ENCODE data around the gene FAM83D. TPM values are rescaled to one million over a fixed set of nuclear protein-coding genes. Genes with fewer than 3 reads are reported as not detected.

FAM83D gene
- total RNA-seq, 1 experiment from 2014 or later, result 18.4 TPM

- ChIA-PET POLR2A (interaction anchor here (0.7 to 2.4 kb wide), 3 partner anchors 8 to 90 kb away, joined by 4 to 15 read pairs (median 5); partner anchors contain the start of gene DHX35), CTCF (interaction anchor here (0.6 to 2.4 kb wide), 15 partner anchors 10 to 527 kb away, joined by 3 to 16 read pairs (median 4); partner anchors contain the start of gene DHX35)
- Mint-ChIP-seq H3K27me3 (ENCODE audit: insufficient read depth, unreplicated experiment) (no peaks in the 10 kb centered on the region), H3K9me3 (ENCODE audit: unreplicated experiment) (no peaks in the 10 kb centered on the region), H3K36me3 (ENCODE audit: insufficient read depth, unreplicated experiment) (peaks cover 11% of the 10 kb centered on the region), H3K4me1 (ENCODE audit: insufficient read depth, unreplicated experiment) (peaks cover 29% of the 10 kb centered on the region), H3K27ac (ENCODE audit: low read depth, unreplicated experiment) (peak overlapping the region; percentile 74), H3K4me3 (ENCODE audit: unreplicated experiment) (no peak overlapping the region)
- TF ChIP-seq, protein P1, sequence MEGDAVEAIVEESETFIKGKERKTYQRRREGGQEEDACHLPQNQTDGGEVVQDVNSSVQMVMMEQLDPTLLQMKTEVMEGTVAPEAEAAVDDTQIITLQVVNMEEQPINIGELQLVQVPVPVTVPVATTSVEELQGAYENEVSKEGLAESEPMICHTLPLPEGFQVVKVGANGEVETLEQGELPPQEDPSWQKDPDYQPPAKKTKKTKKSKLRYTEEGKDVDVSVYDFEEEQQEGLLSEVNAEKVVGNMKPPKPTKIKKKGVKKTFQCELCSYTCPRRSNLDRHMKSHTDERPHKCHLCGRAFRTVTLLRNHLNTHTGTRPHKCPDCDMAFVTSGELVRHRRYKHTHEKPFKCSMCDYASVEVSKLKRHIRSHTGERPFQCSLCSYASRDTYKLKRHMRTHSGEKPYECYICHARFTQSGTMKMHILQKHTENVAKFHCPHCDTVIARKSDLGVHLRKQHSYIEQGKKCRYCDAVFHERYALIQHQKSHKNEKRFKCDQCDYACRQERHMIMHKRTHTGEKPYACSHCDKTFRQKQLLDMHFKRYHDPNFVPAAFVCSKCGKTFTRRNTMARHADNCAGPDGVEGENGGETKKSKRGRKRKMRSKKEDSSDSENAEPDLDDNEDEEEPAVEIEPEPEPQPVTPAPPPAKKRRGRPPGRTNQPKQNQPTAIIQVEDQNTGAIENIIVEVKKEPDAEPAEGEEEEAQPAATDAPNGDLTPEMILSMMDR (IDR thresholded peaks at IDR 0.05; ENCODE audit: unreplicated experiment), result no peak
- intact Hi-C loops (cut with micrococcal nuclease), result no loop called here
- no TSS peak for BruUV-seq (replicated peaks)
- DNase-seq (ENCODE audit: unreplicated experiment), result peak; percentile 22
Measured at GRCh38 chr20:38935967-38936407, 9.8 kb downstream of the FAM83D start.

GRCh38 chr20:38937000-38937399 lies 10.8 kb downstream of the FAM83D start:
- intact Hi-C loops (cut with micrococcal nuclease), result no loop called here
- Mint-ChIP-seq H3K27ac (ENCODE audit: low read depth, unreplicated experiment) (no peak overlapping the region), H3K4me1 (ENCODE audit: insufficient read depth, unreplicated experiment) (peaks cover 29% of the 10 kb centered on the region)

DNA sequence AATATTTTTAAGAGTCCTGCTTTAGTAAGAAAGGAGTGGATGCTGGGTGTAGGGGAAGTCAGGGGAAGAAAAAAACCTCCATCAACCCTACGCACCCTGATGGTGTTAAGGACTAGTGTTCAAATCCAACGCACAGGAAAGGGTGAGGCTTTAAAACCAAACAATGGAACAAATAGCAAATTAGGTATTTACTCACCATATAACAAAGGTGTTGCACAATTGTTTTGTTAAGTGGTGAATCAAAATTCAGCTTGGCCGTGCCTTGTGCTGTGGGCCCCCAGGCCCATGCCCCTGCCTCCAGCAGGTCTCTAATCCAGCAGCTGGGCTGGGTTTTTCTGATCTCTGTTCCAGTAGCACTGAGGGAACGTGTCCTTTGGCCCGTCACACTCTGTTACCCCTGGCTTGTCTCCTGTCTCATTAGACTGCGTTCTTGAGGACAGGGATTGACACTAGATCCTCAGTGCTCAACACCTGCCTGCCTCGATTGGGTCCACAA lies 11.8 kb downstream of the FAM83D start:
- CTCF ChIA-PET, result interaction anchor here (0.8 to 2.4 kb wide), 3 partner anchors 10 to 289 kb away, joined by 3 to 16 read pairs (median 7); partner anchors contain the start of gene DHX35
- H3K27ac Mint-ChIP-seq (ENCODE audit: low read depth, unreplicated experiment), result no peak overlapping the region
- intact Hi-C loops (cut with micrococcal nuclease), result no loop called here
- POLR2A ChIA-PET, result interaction anchor here (1.3 kb wide), 1 partner anchor 9 kb away, joined by 3 read pairs; no protein-coding TSS in a partner anchor
- TF ChIP-seq, protein P1 (IDR thresholded peaks at IDR 0.05; ENCODE audit: unreplicated experiment), result no peak
- peaks cover 22% of the 10 kb centered on the region for H3K4me1 Mint-ChIP-seq (ENCODE audit: insufficient read depth, unreplicated experiment)
- DNase-seq (ENCODE audit: unreplicated experiment), result no peak
- BruUV-seq (replicated peaks), result no TSS peak
- H3K4me3 Mint-ChIP-seq (ENCODE audit: unreplicated experiment), result no peak overlapping the region
- no peaks in the 10 kb centered on the region for H3K27me3 Mint-ChIP-seq (ENCODE audit: insufficient read depth, unreplicated experiment)
- H3K36me3 Mint-ChIP-seq (ENCODE audit: insufficient read depth, unreplicated experiment), result peaks cover 18% of the 10 kb centered on the region
- no peaks in the 10 kb centered on the region for H3K9me3 Mint-ChIP-seq (ENCODE audit: unreplicated experiment)

More at GRCh38 chr20:38937000-38937399, 10.8 kb downstream of the FAM83D start:
- ChIA-PET CTCF (interaction anchor here (0.6 to 2.4 kb wide), 14 partner anchors 10 to 465 kb away, joined by 3 to 16 read pairs (median 4); partner anchors contain the start of gene DHX35), POLR2A (interaction anchor here (0.7 to 2.4 kb wide), 5 partner anchors 9 to 1260 kb away, joined by 3 to 15 read pairs (median 4); partner anchors contain the start of gene DHX35)
- no TSS peak for BruUV-seq (replicated peaks)
- Mint-ChIP-seq H3K9me3 (ENCODE audit: unreplicated experiment) (no peaks in the 10 kb centered on the region), H3K4me3 (ENCODE audit: unreplicated experiment) (no peak overlapping the region), H3K27me3 (ENCODE audit: insufficient read depth, unreplicated experiment) (no peaks in the 10 kb centered on the region), H3K36me3 (ENCODE audit: insufficient read depth, unreplicated experiment) (peaks cover 11% of the 10 kb centered on the region)
- TF ChIP-seq, protein P1 (IDR thresholded peaks at IDR 0.05; ENCODE audit: unreplicated experiment), result no peak
- no peak for DNase-seq (ENCODE audit: unreplicated experiment)

DNA sequence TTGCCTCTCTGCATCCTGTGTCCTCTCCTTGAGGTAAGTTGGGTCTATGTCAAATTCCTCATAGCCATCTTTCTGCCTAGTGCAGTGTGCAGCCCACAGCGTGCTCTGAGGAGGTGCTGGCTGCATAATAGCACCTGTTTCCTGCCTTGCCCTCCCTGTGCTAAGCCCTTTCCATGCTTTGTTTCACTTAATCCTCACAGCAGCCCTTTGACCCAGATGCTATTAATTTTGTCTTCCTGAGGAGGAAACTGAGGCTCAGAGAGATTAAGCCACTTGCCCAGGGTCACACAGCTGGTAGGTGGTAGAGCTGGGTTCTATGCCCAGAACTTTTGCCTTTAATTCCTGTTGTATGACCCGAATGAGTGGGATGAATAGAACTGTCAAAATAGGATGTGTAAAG lies 13.5 kb downstream of the FAM83D start:
- BruUV-seq (replicated peaks), result no TSS peak
- Mint-ChIP-seq H3K27me3 (ENCODE audit: insufficient read depth, unreplicated experiment) (no peaks in the 10 kb centered on the region), H3K9me3 (ENCODE audit: unreplicated experiment) (no peaks in the 10 kb centered on the region), H3K4me1 (ENCODE audit: insufficient read depth, unreplicated experiment) (peaks cover 22% of the 10 kb centered on the region), H3K27ac (ENCODE audit: low read depth, unreplicated experiment) (no peak overlapping the region), H3K4me3 (ENCODE audit: unreplicated experiment) (no peak overlapping the region), H3K36me3 (ENCODE audit: insufficient read depth, unreplicated experiment) (peaks cover 22% of the 10 kb centered on the region)
- POLR2A ChIA-PET, result no interaction called here
- intact Hi-C loops (cut with micrococcal nuclease), result no loop called here
- CTCF ChIA-PET, result interaction anchor here (0.6 to 1.2 kb wide), 3 partner anchors 10 to 59 kb away, joined by 3 read pairs; no protein-coding TSS in a partner anchor
- no peak for DNase-seq (ENCODE audit: unreplicated experiment)
- TF ChIP-seq, protein P1 (IDR thresholded peaks at IDR 0.05; ENCODE audit: unreplicated experiment), result no peak
